GM23338 (cell line): ENCODE data around the gene NOP9. TPM values are rescaled to one million over a fixed set of nuclear protein-coding genes. Genes with fewer than 3 reads are reported as not detected.

Experiments
- ATAC-seq: fragments of 200-7000 bp; cut with Tn5 transposase; 3 replicates; pipeline ENCODE4 v1.9.1; 2020
- DNase-seq: peaks from one replicate; pipeline ENCODE4 v3.0.0-alpha.2; 2015; ENCODE audit warnings: low spot score
- H2AFZ ChIP-seq: fragments of 200-600 bp; sonication (generic); 2 replicates; pipeline ENCODE4 v1.8.0; 2016; ENCODE audit warnings: antibody characterized with exemption, mild to moderate bottlenecking, moderate library complexity
- H3F3A ChIP-seq: fragments of 200-600 bp; sonication (generic); replicated peaks from 2 replicates; pipeline ENCODE4 v1.8.0; 2017; ENCODE audit warnings: antibody characterized with exemption, mixed run types, low read depth
- H3K27ac ChIP-seq: fragments of 200-600 bp; sonication (generic); 2 replicates; pipeline ENCODE4 v1.6.1; 2016; ENCODE audit warnings: low read depth
- H3K27me3 ChIP-seq: fragments of 200-600 bp; sonication (generic); 2 replicates; pipeline ENCODE4 v1.8.0; 2016; ENCODE audit warnings: mild to moderate bottlenecking, mixed run types, moderate library complexity; ENCODE audit not compliant: insufficient read depth
- H3K36me3 ChIP-seq: fragments of 200-600 bp; sonication (generic); 2 replicates; pipeline ENCODE4 v1.8.0; 2016; ENCODE audit warnings: mild to moderate bottlenecking; ENCODE audit not compliant: insufficient read depth
- H3K4me1 ChIP-seq: fragments of 200-600 bp; sonication (generic); 2 replicates; pipeline ENCODE4 v1.8.0; 2016; ENCODE audit warnings: mild to moderate bottlenecking, moderate library complexity; ENCODE audit not compliant: insufficient read depth
- H3K4me2 ChIP-seq: fragments of 200-600 bp; sonication (generic); 2 replicates; pipeline ENCODE4 v1.7.1; 2017; ENCODE audit warnings: mixed run types
- H3K4me3 ChIP-seq: fragments of 200-600 bp; sonication (generic); 2 replicates; pipeline ENCODE4 v1.6.1; 2016; ENCODE audit warnings: mixed run types
- H3K79me2 ChIP-seq: fragments of 200-600 bp; sonication (generic); replicated peaks from 2 replicates; pipeline ENCODE4 v1.8.0; 2017; ENCODE audit warnings: mild to moderate bottlenecking; ENCODE audit not compliant: insufficient read depth
- H3K9me2 ChIP-seq: fragments of 200-600 bp; sonication (generic); 2 replicates; pipeline ENCODE4 v1.8.0; 2017; ENCODE audit not compliant: insufficient read depth
- H4K20me1 ChIP-seq: fragments of 200-600 bp; sonication (generic); replicated peaks from 2 replicates; pipeline ENCODE4 v1.8.0; 2017; ENCODE audit warnings: mild to moderate bottlenecking; ENCODE audit not compliant: insufficient read depth
- H3K27ac Mint-ChIP-seq: 2 replicates; pipeline ENCODE4 v1.8.0; 2020; ENCODE audit warnings: inconsistent platforms, mild to moderate bottlenecking, moderate library complexity, mixed read lengths
- H3K27me3 Mint-ChIP-seq: 3 replicates; pipeline ENCODE4 v1.8.0; 2022; ENCODE audit warnings: low read depth, mild to moderate bottlenecking, moderate library complexity, mixed read lengths, inconsistent platforms; ENCODE audit not compliant: insufficient read depth, poor library complexity
- H3K36me3 Mint-ChIP-seq: 3 replicates; pipeline ENCODE4 v1.8.0; 2021; ENCODE audit warnings: low read depth, mild to moderate bottlenecking, inconsistent platforms, moderate library complexity, mixed read lengths
- H3K4me1 Mint-ChIP-seq: 3 replicates; pipeline ENCODE4 v1.8.0; 2020; ENCODE audit warnings: mild to moderate bottlenecking, inconsistent platforms, mixed read lengths
- H3K4me3 Mint-ChIP-seq: 3 replicates; pipeline ENCODE4 v1.8.0; 2021; ENCODE audit warnings: moderate library complexity, mild to moderate bottlenecking, inconsistent platforms, mixed read lengths
- H3K9me3 Mint-ChIP-seq: 3 replicates; pipeline ENCODE4 v1.8.0; 2020; ENCODE audit warnings: moderate library complexity, mild to moderate bottlenecking, inconsistent platforms, mixed read lengths
- CREB1 ChIP-seq: fragments of 250-450 bp; sonication (Bioruptor Pico); IDR thresholded peaks from 2 replicates; pipeline ENCODE4 v1.5.0; 2020; ENCODE audit warnings: low read depth, mild to moderate bottlenecking, moderate library complexity
- EZH2phosphoT487 ChIP-seq: fragments of 200-600 bp; sonication (generic); IDR thresholded peaks from one replicate; pipeline ENCODE4 v1.8.1; 2018; ENCODE audit warnings: antibody characterized with exemption; ENCODE audit not compliant: unreplicated experiment
- JUNB ChIP-seq: IDR thresholded peaks from one replicate; pipeline ENCODE4 v1.6.1; 2016; ENCODE audit warnings: antibody characterized with exemption; ENCODE audit not compliant: unreplicated experiment
- POLR2AphosphoS5 ChIP-seq: IDR thresholded peaks from 2 replicates; pipeline ENCODE4 v1.6.1; 2016; ENCODE audit warnings: antibody characterized with exemption, low read depth
- REST ChIP-seq: IDR thresholded peaks from one replicate; pipeline ENCODE4 v1.6.1; 2018; ENCODE audit warnings: antibody characterized with exemption; ENCODE audit not compliant: unreplicated experiment
- STAT1 ChIP-seq: IDR thresholded peaks from one replicate; pipeline ENCODE4 v1.6.1; 2016; ENCODE audit warnings: antibody characterized with exemption; ENCODE audit not compliant: unreplicated experiment
- ZNF114 ChIP-seq: fragments of 250-450 bp; sonication (Bioruptor Pico); IDR thresholded peaks from 2 replicates; pipeline ENCODE4 v1.5.0; 2020; ENCODE audit warnings: mild to moderate bottlenecking, moderate library complexity
- ZNF331 ChIP-seq: fragments of 250-450 bp; sonication (Bioruptor Pico); IDR thresholded peaks from 2 replicates; pipeline ENCODE4 v1.5.0; 2020; ENCODE audit warnings: low read depth, mild to moderate bottlenecking, moderate library complexity
- polyA plus RNA-seq: library from polyadenylated mRNA; unstranded; fragments of >200 nt; fragmentation: Nextera tagmentation; extraction: Ambion mirVana; gene quantifications from 2 replicates; pipeline ENCODE4 v1.2.1, GENCODE V29; 2016
- total RNA-seq: library from RNA; depleted of rRNA; stranded (reverse); fragments of >200 nt; shearing (Covaris generic); gene quantifications from 2 replicates; pipeline ENCODE4 v1.2.3, GENCODE V29; 2014

NOP9 gene
- total and polyA plus RNA-seq, 2 experiments from 2014 or later = 7.9 to 32.8 TPM

GRCh38 chr14:24308342-24309124 lies 8.9 kb downstream of the NOP9 start:
- no peak overlapping the region for H3K27ac Mint-ChIP-seq
- H3F3A ChIP-seq = no peaks in the 10 kb centered on the region
- H3K9me2 ChIP-seq = no peaks in the 10 kb centered on the region
- no peak overlapping the region for H3K4me2 ChIP-seq
- peaks cover 15% of the 10 kb centered on the region for H3K4me1 Mint-ChIP-seq
- peaks cover 1% of the 10 kb centered on the region for H4K20me1 ChIP-seq
- peaks cover 20% of the 10 kb centered on the region for H3K27me3 Mint-ChIP-seq
- no peaks in the 10 kb centered on the region for H3K9me3 Mint-ChIP-seq
- H3K27me3 ChIP-seq = 0 out of 2 replicates have a peak, but pooled peaks cover 9% of the 10 kb centered on the region
- no peak overlapping the region for H3K4me3 Mint-ChIP-seq
- ATAC-seq (no peak), DNase-seq (no peak)
- peaks cover 4% of the 10 kb centered on the region; the same call in 1 of the 2 replicates for H3K4me1 ChIP-seq
- peaks cover 11% of the 10 kb centered on the region; the same call in 1 of the 2 replicates for H3K36me3 ChIP-seq
- TF ChIP-seq POLR2AphosphoS5 = no peak
- no peak for TF ChIP-seq ZNF331 (CRISPR knock-in tag)
- TF ChIP-seq STAT1 = no peak
- no peak overlapping the region for H2AFZ ChIP-seq
- no peaks in the 10 kb centered on the region for H3K79me2 ChIP-seq
- peaks cover 57% of the 10 kb centered on the region for H3K36me3 Mint-ChIP-seq
- no peak overlapping the region for H3K4me3 ChIP-seq
- H3K27ac ChIP-seq = no peak overlapping the region

- no peaks in the 10 kb centered on the region for H3K9me2 ChIP-seq
- H3K36me3 ChIP-seq = peaks cover 3% of the 10 kb centered on the region; the same call in 1 of the 2 replicates
- Mint-ChIP-seq H3K4me1 (peaks cover 15% of the 10 kb centered on the region), H3K27ac (no peak within 1 kb of the TSS), H3K9me3 (no peaks in the 10 kb centered on the region), H3K4me3 (peak within 1 kb of the TSS; percentile 63), H3K36me3 (peaks cover 45% of the 10 kb centered on the region), H3K27me3 (peaks cover 25% of the 10 kb centered on the region)
- H3K27ac ChIP-seq = no peak within 1 kb of the TSS
- H3K4me2 ChIP-seq = peak within 1 kb of the TSS; percentile 68; the same call in 1 of the 2 replicates
- H3K27me3 ChIP-seq = peaks cover 10% of the 10 kb centered on the region; the same call in 1 of the 2 replicates
- H4K20me1 ChIP-seq = no peaks in the 10 kb centered on the region; the same call in none of the 2 replicates
- no peaks in the 10 kb centered on the region for H3F3A ChIP-seq
- H3K4me1 ChIP-seq = peaks cover 4% of the 10 kb centered on the region; the same call in 1 of the 2 replicates
- no peaks in the 10 kb centered on the region for H3K79me2 ChIP-seq
- DNase-seq (no peak), ATAC-seq (no peak)
- H3K4me3 ChIP-seq = peak within 1 kb of the TSS; percentile 51
- H2AFZ ChIP-seq = no peak within 1 kb of the TSS
- TF ChIP-seq REST (no peak), JUNB (no peak), EZH2phosphoT487 (no peak), CREB1 (no peak), ZNF114 (CRISPR knock-in tag) (no peak), ZNF331 (CRISPR knock-in tag) (no peak), POLR2AphosphoS5 (no peak), STAT1 (no peak)
Measured at GRCh38 chr14:24309538-24310264, 10.1 kb downstream of the NOP9 start, which contains the start of gene LTB4R2. Gene LTB4R2, plus strand, starts transcription at chr14:24310140. Its CDS starts 525 bp downstream, at chr14:24310665.
